Measurements from ENCODE around the gene CD300LG. TPM values are rescaled to one million over a fixed set of nuclear protein-coding genes. Genes with fewer than 3 reads are reported as not detected.
"Not testable (repeated sequence)": the region's sequence is repeated elsewhere in the genome, so short reads cannot be mapped to it uniquely, and the experiment has no call there.

The CD300LG gene
- total RNA-seq, 1 experiment from 2014 or later: not detected

- H3K4me3 Mint-ChIP-seq (ENCODE audit: unreplicated experiment): no peak overlapping the region
- intact Hi-C loops (cut with micrococcal nuclease; ENCODE audit: unreplicated experiment): no loop called here
- H3K27me3 Mint-ChIP-seq (ENCODE audit: insufficient read depth, unreplicated experiment): no peaks in the 10 kb centered on the region
- no peaks in the 10 kb centered on the region for H3K36me3 Mint-ChIP-seq (ENCODE audit: insufficient read depth, unreplicated experiment)
- no TSS peak for BruUV-seq (replicated peaks)
- 0 out of 2 replicates have a peak, but pooled peaks cover 7% of the 10 kb centered on the region for H3K4me1 ChIP-seq
- H3K36me3 ChIP-seq (ENCODE audit: control insufficient read depth, insufficient read depth, low read length): no peaks in the 10 kb centered on the region
- ChIA-PET POLR2A (no interaction called here), CTCF (no interaction called here)
- no peak for DNase-seq
- no peak overlapping the region for H3K4me3 ChIP-seq (ENCODE audit: low read depth, low read length)
- no peaks in the 10 kb centered on the region for H3K9me3 Mint-ChIP-seq (ENCODE audit: unreplicated experiment)
- H3K4me1 Mint-ChIP-seq (ENCODE audit: low read depth, unreplicated experiment): no peaks in the 10 kb centered on the region
- no peaks in the 10 kb centered on the region for H3K27me3 ChIP-seq (replicated peaks; ENCODE audit: control insufficient read depth, insufficient read depth, low read length)
- no peaks in the 10 kb centered on the region for H3K9me3 ChIP-seq
- H3K27ac Mint-ChIP-seq (ENCODE audit: unreplicated experiment): no peak overlapping the region
- no peak for TF ChIP-seq CTCF (IDR thresholded peaks at IDR 0.05; ENCODE audit: insufficient read depth in 1 of 2, low read depth in 1 of 2, low read length in 1 of 2, severe bottlenecking in 1 of 2, unreplicated experiment in 1 of 2)
Measured at GRCh38 chr17:43890240-43890639, 43.3 kb downstream of the CD300LG start.

GRCh38 chr17:43891851-43892646, 45.1 kb downstream of the CD300LG start:
- ChIA-PET POLR2A (no interaction called here), CTCF (no interaction called here)
- no peak for DNase-seq
- no peak overlapping the region for H3K4me3 ChIP-seq (ENCODE audit: low read depth, low read length)
- H3K27me3 ChIP-seq (replicated peaks; ENCODE audit: control insufficient read depth, insufficient read depth, low read length): no peaks in the 10 kb centered on the region
- no peaks in the 10 kb centered on the region for H3K36me3 ChIP-seq (ENCODE audit: control insufficient read depth, insufficient read depth, low read length)
- H3K36me3 Mint-ChIP-seq (ENCODE audit: insufficient read depth, unreplicated experiment): no peaks in the 10 kb centered on the region
- intact Hi-C loops (cut with micrococcal nuclease; ENCODE audit: unreplicated experiment): no loop called here
- H3K9me3 Mint-ChIP-seq (ENCODE audit: unreplicated experiment): no peaks in the 10 kb centered on the region
- no peaks in the 10 kb centered on the region for H3K4me1 ChIP-seq
- H3K4me3 Mint-ChIP-seq (ENCODE audit: unreplicated experiment): no peak overlapping the region
- no peak overlapping the region for H3K27ac Mint-ChIP-seq (ENCODE audit: unreplicated experiment)
- TF ChIP-seq CTCF (IDR thresholded peaks at IDR 0.05; ENCODE audit: insufficient read depth in 1 of 2, low read depth in 1 of 2, low read length in 1 of 2, severe bottlenecking in 1 of 2, unreplicated experiment in 1 of 2): no peak
- H3K4me1 Mint-ChIP-seq (ENCODE audit: low read depth, unreplicated experiment): no peaks in the 10 kb centered on the region
- H3K27me3 Mint-ChIP-seq (ENCODE audit: insufficient read depth, unreplicated experiment): no peaks in the 10 kb centered on the region
- no peaks in the 10 kb centered on the region for H3K9me3 ChIP-seq
- no TSS peak for BruUV-seq (replicated peaks)

GRCh38 chr17:43892647-43892952, 45.6 kb downstream of the CD300LG start:
- Histone ChIP-seq H3K36me3 (ENCODE audit: control insufficient read depth, insufficient read depth, low read length) (no peaks in the 10 kb centered on the region), H3K4me3 (ENCODE audit: low read depth, low read length) (no peak overlapping the region), H3K9me3 (no peaks in the 10 kb centered on the region), H3K4me1 (no peaks in the 10 kb centered on the region), H3K27me3 (replicated peaks; ENCODE audit: control insufficient read depth, insufficient read depth, low read length) (no peaks in the 10 kb centered on the region)
- no peak for DNase-seq
- no TSS peak for BruUV-seq (replicated peaks)
- Mint-ChIP-seq H3K9me3 (ENCODE audit: unreplicated experiment) (no peaks in the 10 kb centered on the region), H3K36me3 (ENCODE audit: insufficient read depth, unreplicated experiment) (no peaks in the 10 kb centered on the region), H3K27me3 (ENCODE audit: insufficient read depth, unreplicated experiment) (no peaks in the 10 kb centered on the region), H3K4me1 (ENCODE audit: low read depth, unreplicated experiment) (no peaks in the 10 kb centered on the region), H3K27ac (ENCODE audit: unreplicated experiment) (no peak overlapping the region), H3K4me3 (ENCODE audit: unreplicated experiment) (no peak overlapping the region)
- CTCF ChIA-PET: no interaction called here
- POLR2A ChIA-PET: no interaction called here
- intact Hi-C loops (cut with micrococcal nuclease; ENCODE audit: unreplicated experiment): no loop called here
- TF ChIP-seq CTCF (IDR thresholded peaks at IDR 0.05; ENCODE audit: insufficient read depth in 1 of 2, low read depth in 1 of 2, low read length in 1 of 2, severe bottlenecking in 1 of 2, unreplicated experiment in 1 of 2): no peak

GRCh38 chr17:43894494-43894893, 47.5 kb downstream of the CD300LG start:
- H3K9me3 Mint-ChIP-seq (ENCODE audit: unreplicated experiment); H3K27me3 ChIP-seq (replicated peaks; ENCODE audit: control insufficient read depth, insufficient read depth, low read length); H3K4me1 ChIP-seq; POLR2A ChIA-PET; CTCF ChIA-PET; H3K4me1 Mint-ChIP-seq (ENCODE audit: low read depth, unreplicated experiment); H3K4me3 ChIP-seq (ENCODE audit: low read depth, low read length); H3K9me3 ChIP-seq; H3K4me3 Mint-ChIP-seq (ENCODE audit: unreplicated experiment); H3K27me3 Mint-ChIP-seq (ENCODE audit: insufficient read depth, unreplicated experiment); H3K27ac Mint-ChIP-seq (ENCODE audit: unreplicated experiment); H3K36me3 ChIP-seq (ENCODE audit: control insufficient read depth, insufficient read depth, low read length); intact Hi-C loops (cut with micrococcal nuclease; ENCODE audit: unreplicated experiment); DNase-seq; BruUV-seq (replicated peaks); H3K36me3 Mint-ChIP-seq (ENCODE audit: insufficient read depth, unreplicated experiment): not testable (repeated sequence)

Data from Caco-2 (cell line).